ENCODE measurements around the gene C9.

Gene C9

GRCh38 chr5:39267186-39267585, 97.1 kb downstream of the C9 start:
- Histone ChIP-seq H3K36me3 (replicated peaks) (no peaks in the 10 kb centered on the region), H3K4me3 (ENCODE audit: low read depth, low read length) (no peak overlapping the region), H3K27me3 (replicated peaks) (no peaks in the 10 kb centered on the region), H3K27ac (no peak overlapping the region)
- DNase-seq = no peak
- TF ChIP-seq CTCF (IDR thresholded peaks at IDR 0.05; ENCODE audit: low read depth, low read length, missing control alignments) = no peak
- in situ Hi-C loops (cut with HindIII; ENCODE audit: low pct_ligation_motif_present, low sequenced_read_pairs) = no loop called here

GRCh38 chr5:39266442-39266841, 97.9 kb downstream of the C9 start:
- TF ChIP-seq CTCF (IDR thresholded peaks at IDR 0.05; ENCODE audit: low read depth, low read length, missing control alignments) = no peak
- H3K27ac ChIP-seq = no peak overlapping the region
- in situ Hi-C loops (cut with HindIII; ENCODE audit: low pct_ligation_motif_present, low sequenced_read_pairs) = no loop called here
- no peaks in the 10 kb centered on the region for H3K36me3 ChIP-seq (replicated peaks)
- no peak for DNase-seq
- no peak overlapping the region for H3K4me3 ChIP-seq (ENCODE audit: low read depth, low read length)
- no peaks in the 10 kb centered on the region for H3K27me3 ChIP-seq (replicated peaks)

GRCh38 chr5:39264528-39264927, 99.8 kb downstream of the C9 start:
- Histone ChIP-seq H3K27ac (no peak overlapping the region), H3K4me3 (ENCODE audit: low read depth, low read length) (no peak overlapping the region), H3K36me3 (replicated peaks) (no peaks in the 10 kb centered on the region), H3K27me3 (replicated peaks) (no peaks in the 10 kb centered on the region)
- DNase-seq = no peak
- in situ Hi-C loops (cut with HindIII; ENCODE audit: low pct_ligation_motif_present, low sequenced_read_pairs) = no loop called here
- TF ChIP-seq CTCF (IDR thresholded peaks at IDR 0.05; ENCODE audit: low read depth, low read length, missing control alignments) = no peak

DNA sequence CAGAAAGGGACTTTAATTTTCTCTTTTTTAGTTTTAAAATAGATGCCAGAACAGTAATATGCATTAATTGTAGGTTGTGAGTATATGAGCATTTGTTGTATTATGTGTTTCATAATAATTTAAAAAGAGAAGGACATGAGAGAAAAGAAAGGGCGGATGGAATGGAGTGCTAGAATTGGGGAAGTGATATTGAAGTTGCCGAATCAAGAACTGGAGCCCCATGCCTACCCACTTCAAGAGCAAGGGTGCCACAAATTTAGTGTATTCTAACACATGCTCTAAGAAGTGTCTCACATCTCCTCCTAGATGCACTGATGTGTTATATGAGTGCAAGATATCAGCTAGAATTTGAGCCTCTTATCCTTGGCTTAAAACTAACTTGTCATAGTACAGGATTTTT, 101.3 kb downstream of the C9 start:
- Histone ChIP-seq H3K27me3 (replicated peaks) (no peaks in the 10 kb centered on the region), H3K36me3 (replicated peaks) (no peaks in the 10 kb centered on the region), H3K27ac (no peak overlapping the region), H3K4me3 (ENCODE audit: low read depth, low read length) (no peak overlapping the region)
- TF ChIP-seq CTCF (IDR thresholded peaks at IDR 0.05; ENCODE audit: low read depth, low read length, missing control alignments) = no peak
- in situ Hi-C loops (cut with HindIII; ENCODE audit: low pct_ligation_motif_present, low sequenced_read_pairs) = no loop called here
- no peak for DNase-seq

DNA sequence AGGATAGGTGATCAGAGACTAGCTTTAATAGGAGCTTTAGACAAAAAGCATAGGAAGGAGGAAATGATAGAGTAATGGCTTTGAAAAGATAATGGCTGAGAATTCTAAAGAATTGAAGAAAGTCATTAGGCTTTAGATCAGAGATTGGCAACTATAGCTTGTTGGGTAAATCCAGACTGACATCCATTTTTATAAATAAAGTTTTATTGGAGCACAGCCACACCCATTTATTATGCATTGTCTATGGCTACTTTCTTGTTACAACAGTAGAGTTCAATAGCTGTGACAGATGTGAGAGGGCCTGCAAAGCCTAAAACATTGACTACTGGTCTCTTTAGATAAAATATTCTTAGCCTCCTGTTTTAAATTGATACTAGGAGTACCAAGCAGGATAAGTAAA, 104.2 kb downstream of the C9 start:
- no peak for DNase-seq
- Histone ChIP-seq H3K4me3 (ENCODE audit: low read depth, low read length) (no peak overlapping the region), H3K36me3 (replicated peaks) (no peaks in the 10 kb centered on the region), H3K27me3 (replicated peaks) (no peaks in the 10 kb centered on the region), H3K27ac (no peak overlapping the region)
- in situ Hi-C loops (cut with HindIII; ENCODE audit: low pct_ligation_motif_present, low sequenced_read_pairs) = no loop called here
- no peak for TF ChIP-seq CTCF (IDR thresholded peaks at IDR 0.05; ENCODE audit: low read depth, low read length, missing control alignments)

- Histone ChIP-seq H3K36me3 (replicated peaks) (no peaks in the 10 kb centered on the region), H3K4me3 (ENCODE audit: low read depth, low read length) (no peak overlapping the region), H3K27ac (no peak overlapping the region), H3K27me3 (replicated peaks) (no peaks in the 10 kb centered on the region)
- in situ Hi-C loops (cut with HindIII; ENCODE audit: low pct_ligation_motif_present, low sequenced_read_pairs) = no loop called here
- DNase-seq = no peak
- no peak for TF ChIP-seq CTCF (IDR thresholded peaks at IDR 0.05; ENCODE audit: low read depth, low read length, missing control alignments)
Observed at GRCh38 chr5:39257554-39257953, 106.7 kb downstream of the C9 start.
